ENCODE measurements around the gene GFRA3. TPM values are rescaled to one million over a fixed set of nuclear protein-coding genes. Genes with fewer than 3 reads are reported as not detected.
A peak's percentile ranks its signal among the peaks of the same experiment; 100 is the strongest.
"Not testable (repeated sequence)": the region's sequence is repeated elsewhere in the genome, so short reads cannot be mapped to it uniquely, and the experiment has no call there.

GFRA3 gene
- total RNA-seq, 2 donors from 2014 or later, result 0.17 TPM; not detected in 1

DNA sequence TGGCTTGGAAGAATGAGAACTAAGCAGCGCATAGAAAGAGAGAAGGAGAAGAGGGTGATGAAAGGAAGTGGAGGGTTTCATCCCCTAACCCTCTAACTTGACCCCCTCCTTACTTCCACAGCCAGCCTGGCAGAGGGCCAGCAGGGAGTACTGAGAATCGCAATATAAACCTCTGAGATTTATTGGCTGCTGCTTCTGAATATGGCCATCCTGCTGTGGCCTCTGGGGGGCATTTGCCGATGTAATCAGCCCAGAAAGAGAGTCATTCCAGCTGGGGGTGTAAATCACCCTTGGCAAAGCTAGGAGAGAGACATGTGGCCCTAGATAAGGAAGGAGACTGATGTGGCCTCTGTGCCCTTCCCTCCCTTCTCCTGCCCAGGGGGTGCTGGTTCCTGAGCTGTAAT lies 960 bp upstream of the GFRA3 start:
- DNase-seq (no peak), ATAC-seq (replicated peaks in 1 of 2) (no peak)
- H3K27me3 Mint-ChIP-seq (ENCODE audit: low read depth), result peaks cover 33% of the 10 kb centered on the region
- H3K9me3 Mint-ChIP-seq, result no peaks in the 10 kb centered on the region
- H3K4me3 Mint-ChIP-seq, result peak overlapping the region in 1 of 2 donors; percentile 58
- peaks cover 0 to 2% of the 10 kb centered on the region in 2 donors for H3K36me3 Mint-ChIP-seq (ENCODE audit: insufficient read depth in 2 of 2)
- H3K27ac Mint-ChIP-seq, result no peak overlapping the region
- H3K4me1 Mint-ChIP-seq (ENCODE audit: low read depth), result peaks cover 7% of the 10 kb centered on the region

DNA sequence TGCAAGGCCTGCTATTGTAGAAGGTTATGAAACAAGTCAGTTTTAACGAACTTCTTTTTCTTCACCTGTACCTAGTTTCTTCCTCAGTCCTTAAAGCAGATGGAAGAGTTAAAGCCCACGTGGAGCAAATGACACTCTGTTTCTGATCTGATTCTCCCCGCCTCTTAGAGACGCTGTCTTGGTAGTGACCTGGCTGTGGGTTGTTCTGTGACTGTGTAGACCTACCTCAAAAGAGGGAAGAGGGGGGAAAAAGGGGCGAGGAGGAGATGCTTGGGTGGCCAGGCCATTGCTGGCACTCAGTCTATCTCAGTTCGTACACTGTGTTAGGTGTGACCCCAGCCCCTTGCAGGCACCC lies 610 bp downstream of the GFRA3 start:
- ATAC-seq (replicated peaks in 1 of 2) (no peak), DNase-seq (no peak)
- peaks cover 33% of the 10 kb centered on the region for H3K27me3 Mint-ChIP-seq (ENCODE audit: low read depth)
- H3K9me3 Mint-ChIP-seq, result no peaks in the 10 kb centered on the region
- no peak overlapping the region for H3K27ac Mint-ChIP-seq
- H3K4me3 Mint-ChIP-seq, result peak overlapping the region; percentile 52 to 67
- peaks cover 7% of the 10 kb centered on the region for H3K4me1 Mint-ChIP-seq (ENCODE audit: low read depth)
- peaks cover 0 to 2% of the 10 kb centered on the region in 2 donors for H3K36me3 Mint-ChIP-seq (ENCODE audit: insufficient read depth in 2 of 2)

DNA sequence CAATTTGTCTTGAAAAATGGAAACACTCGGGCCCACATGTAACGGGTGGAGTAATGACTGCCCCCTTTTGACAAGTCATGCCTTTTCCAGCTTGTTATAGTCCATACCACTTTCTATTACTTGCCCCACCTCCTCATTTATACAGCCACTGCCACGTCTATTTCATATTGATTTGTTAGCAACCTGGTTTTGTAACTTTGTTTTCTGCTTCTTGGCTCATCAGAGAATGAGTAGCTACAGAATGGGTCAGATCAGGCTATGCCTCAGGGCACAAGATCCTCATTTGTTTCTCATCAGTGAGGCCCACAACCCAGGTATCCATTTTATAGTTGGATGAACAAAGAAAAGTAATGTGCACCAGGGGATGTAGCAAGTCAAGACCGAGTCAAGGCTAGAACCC lies 1.7 kb downstream of the GFRA3 start:
- Mint-ChIP-seq H3K36me3 (ENCODE audit: insufficient read depth in 2 of 2) (peaks cover 0 to 2% of the 10 kb centered on the region in 2 donors), H3K27me3 (ENCODE audit: low read depth) (peaks cover 33% of the 10 kb centered on the region), H3K4me1 (ENCODE audit: low read depth) (peaks cover 7% of the 10 kb centered on the region), H3K9me3 (no peaks in the 10 kb centered on the region), H3K27ac (no peak overlapping the region), H3K4me3 (no peak overlapping the region)
- no peak for ATAC-seq (replicated peaks in 1 of 2)
- DNase-seq, result no peak

DNA sequence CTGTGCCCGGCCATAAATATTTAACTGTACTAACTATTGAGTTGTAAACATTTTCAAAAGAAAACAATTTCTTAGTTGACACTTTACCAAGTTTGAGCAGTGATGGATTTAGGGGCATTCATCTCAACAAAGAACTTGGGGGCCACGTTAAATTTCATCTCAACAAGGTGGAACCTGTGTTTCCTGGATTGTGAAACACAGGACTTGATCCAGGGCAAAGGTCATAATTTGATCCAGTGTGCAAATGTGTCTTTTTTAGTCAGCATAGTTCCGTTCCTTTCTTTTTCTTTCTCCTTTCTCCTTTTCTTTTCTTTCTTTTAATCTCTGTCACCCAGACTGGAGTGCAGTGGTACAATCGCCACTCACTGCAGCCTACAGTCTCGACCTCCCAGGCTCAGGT lies 3.1 kb downstream of the GFRA3 start:
- no peak for DNase-seq
- peaks cover 33% of the 10 kb centered on the region for H3K27me3 Mint-ChIP-seq (ENCODE audit: low read depth)
- H3K27ac Mint-ChIP-seq, result no peak overlapping the region
- H3K4me1 Mint-ChIP-seq (ENCODE audit: low read depth), result peaks cover 7% of the 10 kb centered on the region
- no peak for ATAC-seq (replicated peaks in 1 of 2)
- no peak overlapping the region for H3K4me3 Mint-ChIP-seq
- H3K9me3 Mint-ChIP-seq, result no peaks in the 10 kb centered on the region
- peaks cover 0 to 2% of the 10 kb centered on the region in 2 donors for H3K36me3 Mint-ChIP-seq (ENCODE audit: insufficient read depth in 2 of 2)

DNA sequence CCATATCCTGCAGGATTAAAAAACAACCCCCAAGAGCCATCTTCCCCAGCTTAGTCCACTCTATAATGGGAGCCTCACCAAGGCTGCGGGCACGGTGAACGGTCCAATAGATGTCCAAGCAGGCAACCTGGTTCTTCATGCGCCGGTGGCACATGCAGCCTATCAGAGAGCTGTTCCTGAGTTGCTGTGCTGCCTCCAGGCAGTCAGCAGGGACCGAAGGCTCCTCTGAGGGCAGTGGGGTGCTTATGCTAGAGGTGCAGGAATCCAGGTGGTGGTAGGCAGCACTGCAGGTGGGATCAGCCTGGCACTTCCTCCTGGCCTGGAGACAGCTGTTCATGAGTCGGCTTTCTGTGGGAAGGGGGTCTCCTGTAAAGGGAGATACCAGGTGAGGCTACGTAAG lies 10.2 kb downstream of the GFRA3 start:
- Mint-ChIP-seq H3K4me1 (ENCODE audit: low read depth) (peaks cover 13% of the 10 kb centered on the region), H3K27me3 (ENCODE audit: low read depth) (no peaks in the 10 kb centered on the region), H3K27ac (no peak overlapping the region), H3K4me3 (no peak overlapping the region), H3K36me3 (ENCODE audit: insufficient read depth in 2 of 2) (no peaks in the 10 kb centered on the region), H3K9me3 (no peaks in the 10 kb centered on the region)
- DNase-seq (no peak), ATAC-seq (replicated peaks in 1 of 2) (no peak)

DNA sequence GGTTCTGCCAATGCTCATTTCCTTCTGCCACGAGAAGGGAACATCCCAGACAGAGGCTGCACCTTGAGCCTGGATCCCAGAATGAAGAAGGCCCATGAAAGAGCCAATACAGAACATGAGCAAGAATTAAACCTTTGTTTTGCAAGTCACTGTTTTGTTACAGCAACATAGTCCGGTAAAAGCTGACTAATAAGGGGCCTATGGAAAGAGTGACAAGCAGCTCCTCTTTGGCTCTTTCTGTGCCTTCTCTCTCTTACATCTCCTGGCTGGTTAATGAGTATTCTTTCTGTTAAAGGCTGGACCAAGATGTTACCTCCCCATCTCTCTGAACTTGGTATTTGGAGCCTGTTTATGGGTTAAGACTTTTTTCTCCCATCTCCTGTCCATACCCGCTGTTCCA lies 10.8 kb downstream of the GFRA3 start:
- no peaks in the 10 kb centered on the region for H3K9me3 Mint-ChIP-seq
- peaks cover 13% of the 10 kb centered on the region for H3K4me1 Mint-ChIP-seq (ENCODE audit: low read depth)
- H3K27ac Mint-ChIP-seq, result no peak overlapping the region
- DNase-seq (peak in 1 of 2 donors; percentile 7), ATAC-seq (replicated peaks in 1 of 2) (peak; percentile 62 to 79)
- H3K4me3 Mint-ChIP-seq, result no peak overlapping the region
- H3K36me3 Mint-ChIP-seq (ENCODE audit: insufficient read depth in 2 of 2), result no peaks in the 10 kb centered on the region
- H3K27me3 Mint-ChIP-seq (ENCODE audit: low read depth), result no peaks in the 10 kb centered on the region

DNA sequence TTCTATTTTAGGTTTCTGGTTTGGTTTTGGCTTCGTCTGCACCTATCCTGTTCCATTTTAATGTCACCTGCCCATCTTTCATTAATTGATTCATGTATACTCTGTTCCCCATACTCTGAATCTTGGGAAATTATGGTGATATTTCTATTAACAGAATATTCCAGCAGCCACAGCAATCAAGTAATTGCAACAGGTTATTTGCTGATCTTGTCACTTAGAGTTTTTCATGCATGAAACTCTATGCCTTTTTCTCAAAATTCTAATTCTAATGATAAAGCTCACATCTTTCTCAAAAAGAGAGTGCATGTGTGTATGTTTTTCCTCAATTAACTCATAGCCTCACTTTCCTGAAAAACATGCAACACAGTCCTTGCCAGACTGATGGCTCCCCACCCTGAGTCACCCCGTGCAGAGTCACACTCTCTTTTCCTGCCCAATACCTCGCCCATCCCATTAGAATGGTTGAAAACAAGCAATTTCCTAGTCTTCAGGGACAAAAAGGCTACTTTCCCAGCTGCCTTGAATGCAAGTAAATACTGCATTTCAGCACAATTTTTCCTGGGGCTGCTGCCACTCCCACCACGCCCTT lies 15.6 kb downstream of the GFRA3 start:
- Mint-ChIP-seq H3K4me3 (no peak overlapping the region), H3K27ac (no peak overlapping the region), H3K27me3 (ENCODE audit: low read depth) (no peaks in the 10 kb centered on the region), H3K36me3 (ENCODE audit: insufficient read depth in 2 of 2) (no peaks in the 10 kb centered on the region), H3K4me1 (ENCODE audit: low read depth) (peaks cover 7% of the 10 kb centered on the region), H3K9me3 (no peaks in the 10 kb centered on the region)
- no peak for DNase-seq
- no peak for ATAC-seq (replicated peaks in 1 of 2)

DNA sequence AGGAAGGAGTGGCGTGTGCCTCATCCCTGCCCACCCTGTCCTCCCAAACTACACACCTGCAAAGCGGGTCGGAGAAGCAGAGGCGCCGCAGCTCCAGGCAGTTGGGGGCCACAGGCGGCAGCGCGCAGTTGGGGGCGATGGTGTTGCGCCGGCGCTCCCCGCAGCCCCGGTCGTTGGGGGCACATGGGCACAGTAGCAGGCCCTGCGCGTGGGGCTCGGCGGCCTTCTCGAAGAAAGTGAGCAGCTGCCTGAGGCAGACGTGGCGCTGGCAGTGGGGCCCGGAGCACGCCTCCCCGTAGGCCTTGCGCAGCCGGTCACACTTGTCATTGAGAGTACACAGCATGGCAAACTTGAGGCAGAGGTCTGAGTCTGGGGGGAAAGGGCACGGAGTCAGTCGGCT lies 16.8 kb downstream of the GFRA3 start:
- no peak overlapping the region for H3K4me3 Mint-ChIP-seq
- no peak overlapping the region for H3K27ac Mint-ChIP-seq
- H3K4me1 Mint-ChIP-seq (ENCODE audit: low read depth), result no peaks in the 10 kb centered on the region
- H3K27me3 Mint-ChIP-seq (ENCODE audit: low read depth), result no peaks in the 10 kb centered on the region
- no peak for DNase-seq
- ATAC-seq (replicated peaks in 1 of 2), result no peak
- no peaks in the 10 kb centered on the region for H3K36me3 Mint-ChIP-seq (ENCODE audit: insufficient read depth in 2 of 2)
- no peaks in the 10 kb centered on the region for H3K9me3 Mint-ChIP-seq

DNA sequence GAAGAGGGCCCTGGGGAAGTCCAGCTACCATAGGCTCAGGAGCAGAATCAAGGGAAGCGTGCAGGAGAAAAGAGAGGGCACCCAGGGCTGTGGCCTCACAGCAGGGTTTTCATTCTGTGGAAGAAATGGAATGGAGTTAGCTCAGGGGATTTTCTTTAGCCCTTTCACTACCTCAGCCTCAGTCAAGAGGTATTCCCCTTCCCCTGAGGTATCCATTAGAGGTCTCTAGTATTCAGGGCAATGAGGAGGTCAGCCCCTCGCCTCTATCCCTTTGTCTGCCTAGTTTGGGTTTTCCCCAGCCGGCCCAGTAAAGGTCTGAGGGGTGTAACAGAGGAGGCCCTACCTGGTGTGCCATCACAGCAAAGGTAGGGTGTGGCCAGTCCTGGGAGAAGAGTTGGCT lies 21.5 kb downstream of the GFRA3 start:
- Mint-ChIP-seq H3K36me3 (ENCODE audit: insufficient read depth in 2 of 2) (no peaks in the 10 kb centered on the region), H3K27ac (no peak overlapping the region), H3K9me3 (no peaks in the 10 kb centered on the region), H3K4me3 (no peak overlapping the region), H3K27me3 (ENCODE audit: low read depth) (peaks cover 12% of the 10 kb centered on the region), H3K4me1 (ENCODE audit: low read depth) (no peaks in the 10 kb centered on the region)
- no peak for ATAC-seq (replicated peaks in 1 of 2)
- no peak for DNase-seq

DNA sequence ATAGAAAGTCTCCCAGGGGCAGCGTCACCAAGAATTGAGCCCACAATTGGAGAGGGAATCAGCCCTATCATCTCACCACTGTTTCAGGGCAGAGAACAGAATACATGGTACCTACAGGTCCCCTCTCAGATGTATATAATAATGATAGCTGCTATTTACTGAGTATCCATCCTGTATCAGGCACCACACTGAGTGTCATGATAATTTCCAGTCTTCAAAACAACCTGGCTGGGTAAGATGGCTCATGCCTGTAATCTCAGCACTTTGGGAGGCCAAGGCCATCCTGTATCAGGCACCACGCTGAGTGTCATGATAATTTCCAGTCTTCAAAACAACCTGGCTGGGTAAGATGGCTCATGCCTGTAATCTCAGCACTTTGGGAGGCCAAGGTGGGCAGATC lies 26.6 kb downstream of the GFRA3 start:
- H3K27ac Mint-ChIP-seq, result not testable (repeated sequence)

DNA sequence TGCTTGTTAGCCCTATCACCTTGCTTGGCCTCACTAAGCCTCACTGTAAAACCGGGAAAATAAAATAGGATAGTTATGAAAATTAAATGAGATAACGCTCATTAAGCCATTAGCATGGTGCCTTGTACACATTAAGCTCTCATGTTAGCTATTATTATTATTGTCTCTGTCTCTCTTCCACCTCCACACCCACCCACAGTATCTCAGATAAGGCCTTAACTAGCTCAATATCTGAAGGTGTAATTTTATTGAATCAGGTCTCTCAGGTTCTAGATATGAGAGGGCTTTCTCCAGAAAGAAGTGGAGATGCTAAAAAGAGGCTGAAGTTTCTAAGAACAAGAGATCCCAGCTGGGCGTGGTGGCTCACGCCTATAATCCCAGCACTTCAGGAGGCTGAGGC lies 27.6 kb downstream of the GFRA3 start:
- Mint-ChIP-seq H3K9me3 (no peaks in the 10 kb centered on the region), H3K27me3 (ENCODE audit: low read depth) (peaks cover 29% of the 10 kb centered on the region), H3K4me1 (ENCODE audit: low read depth) (no peaks in the 10 kb centered on the region), H3K36me3 (ENCODE audit: insufficient read depth in 2 of 2) (no peaks in the 10 kb centered on the region), H3K4me3 (no peak overlapping the region), H3K27ac (no peak overlapping the region)
- no peak for ATAC-seq (replicated peaks in 1 of 2)
- DNase-seq, result no peak

More for the DNA sequence above, 26.6 kb downstream of the GFRA3 start:
- not testable (repeated sequence) for H3K9me3 Mint-ChIP-seq; ATAC-seq (replicated peaks in 1 of 2); DNase-seq; H3K4me1 Mint-ChIP-seq (ENCODE audit: low read depth); H3K36me3 Mint-ChIP-seq (ENCODE audit: insufficient read depth in 2 of 2); H3K4me3 Mint-ChIP-seq
- peaks cover 28% of the 10 kb centered on the region for H3K27me3 Mint-ChIP-seq (ENCODE audit: low read depth)

DNA sequence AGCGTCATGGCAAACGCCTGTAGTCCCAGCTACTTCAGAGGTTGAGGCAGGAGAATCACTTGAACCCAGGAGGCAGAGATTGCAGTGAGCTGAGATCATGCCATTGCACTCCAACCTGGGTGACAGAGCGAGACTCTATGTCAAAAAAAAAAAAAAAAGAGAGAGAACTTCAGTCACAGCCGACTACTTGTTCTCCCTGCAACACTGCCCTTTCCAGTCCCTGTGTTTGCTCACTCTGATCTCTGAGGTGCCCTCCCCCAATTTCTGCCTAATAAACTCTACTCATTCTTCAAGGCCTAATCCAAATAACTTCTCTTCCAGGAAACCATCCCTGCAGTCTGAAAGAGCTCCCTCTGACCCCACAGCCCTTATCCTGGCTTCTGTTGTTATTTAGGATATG lies 28.1 kb downstream of the GFRA3 start:
- Mint-ChIP-seq H3K9me3 (no peaks in the 10 kb centered on the region), H3K4me3 (no peak overlapping the region), H3K27me3 (ENCODE audit: low read depth) (peaks cover 30% of the 10 kb centered on the region), H3K36me3 (ENCODE audit: insufficient read depth in 2 of 2) (no peaks in the 10 kb centered on the region), H3K27ac (no peak overlapping the region), H3K4me1 (ENCODE audit: low read depth) (peaks cover 3% of the 10 kb centered on the region)
- no peak for DNase-seq
- no peak for ATAC-seq (replicated peaks in 1 of 2)

DNA sequence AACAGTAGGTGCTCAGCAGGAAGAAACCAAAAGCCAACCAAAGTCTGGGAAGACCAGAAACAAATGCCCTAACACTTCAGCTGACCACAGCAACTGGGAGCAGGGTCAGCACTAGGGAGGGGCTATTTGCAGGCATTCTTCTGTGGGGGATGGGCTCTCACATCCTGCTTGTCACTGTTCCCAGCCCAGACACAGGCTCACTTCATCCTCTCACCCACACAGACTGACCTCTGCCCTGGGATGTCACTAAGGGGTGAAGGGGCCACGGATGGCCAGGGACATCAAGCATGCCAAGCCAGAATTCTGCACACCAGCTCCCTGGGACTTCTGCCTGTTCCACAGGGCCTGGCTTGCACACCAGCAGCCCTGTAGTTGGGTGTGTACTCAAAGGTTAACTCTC lies 28.7 kb downstream of the GFRA3 start:
- no peak for ATAC-seq (replicated peaks in 1 of 2)
- no peaks in the 10 kb centered on the region for H3K36me3 Mint-ChIP-seq (ENCODE audit: insufficient read depth in 2 of 2)

DNA sequence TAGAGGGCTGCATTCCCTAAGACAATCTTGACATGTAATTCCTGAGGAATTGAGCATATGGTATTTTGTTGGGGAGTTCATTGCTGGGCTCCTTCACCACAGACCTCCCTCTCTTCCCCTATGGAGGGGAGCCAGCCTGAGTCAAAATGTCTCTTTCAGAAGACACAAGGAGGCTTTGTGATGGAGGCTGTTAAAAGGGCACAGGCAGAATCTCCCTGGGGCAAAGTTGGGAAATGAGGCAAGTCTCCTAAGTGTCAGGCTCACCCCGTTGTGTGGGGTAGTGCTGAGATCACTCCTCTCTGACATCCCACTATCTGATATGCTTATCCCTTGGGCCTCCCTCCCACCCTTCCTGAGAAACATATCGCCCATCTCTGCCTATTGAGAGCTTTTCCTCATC lies 30.6 kb downstream of the GFRA3 start:
- H3K9me3 Mint-ChIP-seq, result no peaks in the 10 kb centered on the region
- H3K4me3 Mint-ChIP-seq, result no peak overlapping the region
- H3K27me3 Mint-ChIP-seq (ENCODE audit: low read depth), result peaks cover 41% of the 10 kb centered on the region
- ATAC-seq (replicated peaks in 1 of 2) (no peak), DNase-seq (no peak)
- no peaks in the 10 kb centered on the region for H3K36me3 Mint-ChIP-seq (ENCODE audit: insufficient read depth in 2 of 2)
- H3K27ac Mint-ChIP-seq, result no peak overlapping the region
- H3K4me1 Mint-ChIP-seq (ENCODE audit: low read depth), result peaks cover 14% of the 10 kb centered on the region

More for the DNA sequence above, 28.7 kb downstream of the GFRA3 start:
- Mint-ChIP-seq H3K27me3 (ENCODE audit: low read depth) (peaks cover 37% of the 10 kb centered on the region), H3K9me3 (no peaks in the 10 kb centered on the region), H3K27ac (no peak overlapping the region), H3K4me1 (ENCODE audit: low read depth) (peaks cover 9% of the 10 kb centered on the region), H3K4me3 (no peak overlapping the region)
- no peak for DNase-seq

Measured in activated T-cell treated with anti-CD3 and anti-CD28 coated beads, Interleukin-2, amount 50 U/mL, for 72 hours (primary cell).